WTC11 (cell line): Measurements from ENCODE around the gene ZNF710. TPM values are rescaled to one million over a fixed set of nuclear protein-coding genes. Genes with fewer than 3 reads are reported as not detected.

ENCODE experiments used
- ATAC-seq: fragments of 200-7000 bp; cut with Tn5 transposase; 2 replicates; pipeline ENCODE4 v1.10.0; 2021; ENCODE audit warnings: mild to moderate bottlenecking, moderate library complexity
- CTCF ChIA-PET: fragments of 300-600 bp; sonication (Branson Sonifier 250); formaldehyde crosslinking; loops from one replicate; lab custom pipeline; 2021; ENCODE audit warnings: antibody characterized with exemption; lab: Charles Lee
- POLR2A ChIA-PET: fragments of 350-600 bp; sonication (Branson Sonifier 250); formaldehyde crosslinking; loops from one replicate; lab custom pipeline; 2021; ENCODE audit warnings: antibody characterized with exemption; lab: Charles Lee
- DNase-seq: peaks from one replicate; pipeline ENCODE4 v3.0.0; 2021; ENCODE audit warnings: low spot score
- H3K27ac Mint-ChIP-seq: 2 replicates; pipeline ENCODE4 v1.8.0; 2021; ENCODE audit warnings: mixed read lengths
- H3K27me3 Mint-ChIP-seq: 2 replicates; pipeline ENCODE4 v1.8.0; 2021; ENCODE audit warnings: low read depth, mild to moderate bottlenecking, moderate library complexity, mixed read lengths
- H3K36me3 Mint-ChIP-seq: 2 replicates; pipeline ENCODE4 v1.8.0; 2021; ENCODE audit warnings: mixed read lengths
- H3K4me1 Mint-ChIP-seq: 2 replicates; pipeline ENCODE4 v1.8.0; 2022; ENCODE audit warnings: mixed read lengths
- H3K4me3 Mint-ChIP-seq: 2 replicates; pipeline ENCODE4 v1.8.0; 2021; ENCODE audit warnings: mild to moderate bottlenecking, moderate library complexity, mixed read lengths
- H3K9me3 Mint-ChIP-seq: 2 replicates; pipeline ENCODE4 v1.8.0; 2021; ENCODE audit warnings: mixed read lengths
- ARID4B ChIP-seq: sonication (generic); formaldehyde crosslinking; IDR thresholded peaks from 2 replicates; pipeline ENCODE4 v1.8.0; 2023; ENCODE audit warnings: missing genetic modification reagents, mild to moderate bottlenecking, borderline replicate concordance
- ATF6 ChIP-seq: sonication (generic); formaldehyde crosslinking; IDR thresholded peaks from 2 replicates; pipeline ENCODE4 v1.8.1; 2023; ENCODE audit warnings: mild to moderate bottlenecking, missing genetic modification reagents
- CBFB ChIP-seq: sonication (generic); formaldehyde crosslinking; IDR thresholded peaks from 2 replicates; pipeline ENCODE4 v1.8.1; 2022; ENCODE audit warnings: mild to moderate bottlenecking, low read depth, missing genetic modification reagents
- ESRRA ChIP-seq: sonication (generic); formaldehyde crosslinking; IDR thresholded peaks from 2 replicates; pipeline ENCODE4 v1.8.1; 2022; ENCODE audit warnings: mild to moderate bottlenecking, missing genetic modification reagents, borderline replicate concordance
- ETV6 ChIP-seq: sonication (generic); formaldehyde crosslinking; IDR thresholded peaks from 2 replicates; pipeline ENCODE4 v1.8.1; 2022; ENCODE audit warnings: mild to moderate bottlenecking, missing genetic modification reagents
- GTF2I ChIP-seq: fragments of 250-450 bp; sonication (Bioruptor Pico); conservative IDR thresholded peaks from 2 replicates; pipeline ENCODE4 v1.4.0; 2021; ENCODE audit warnings: mild to moderate bottlenecking
- HMGA2 ChIP-seq: fragments of 250-450 bp; sonication (Bioruptor Pico); IDR thresholded peaks from 2 replicates; pipeline ENCODE4 v1.4.0; 2021; ENCODE audit warnings: mild to moderate bottlenecking, moderate library complexity
- NFATC4 ChIP-seq: fragments of 250-450 bp; sonication (Bioruptor Pico); IDR thresholded peaks from 2 replicates; pipeline ENCODE4 v1.9.0; 2021; ENCODE audit warnings: mild to moderate bottlenecking
- PREB ChIP-seq: sonication (generic); formaldehyde crosslinking; IDR thresholded peaks from 2 replicates; pipeline ENCODE4 v1.8.1; 2022; ENCODE audit warnings: mild to moderate bottlenecking, missing genetic modification reagents, moderate library complexity, borderline replicate concordance
- RELA ChIP-seq: sonication (generic); formaldehyde crosslinking; IDR thresholded peaks from 2 replicates; pipeline ENCODE4 v1.8.1; 2022; ENCODE audit warnings: missing genetic modification reagents, mild to moderate bottlenecking, borderline replicate concordance
- TEAD1 ChIP-seq: sonication (generic); formaldehyde crosslinking; IDR thresholded peaks from 2 replicates; pipeline ENCODE4 v1.8.0; 2022; ENCODE audit warnings: mild to moderate bottlenecking, missing genetic modification reagents
- TP53 ChIP-seq: sonication (generic); formaldehyde crosslinking; IDR thresholded peaks from 2 replicates; pipeline ENCODE4 v1.8.1; 2023; ENCODE audit warnings: mild to moderate bottlenecking, missing genetic modification reagents
- ZNF138 ChIP-seq: sonication (generic); formaldehyde crosslinking; conservative IDR thresholded peaks from 2 replicates; pipeline ENCODE4 v1.8.1; 2022; ENCODE audit warnings: mild to moderate bottlenecking, moderate library complexity, missing genetic modification reagents
- ZNF416 ChIP-seq: fragments of 250-450 bp; sonication (Bioruptor Pico); IDR thresholded peaks from 2 replicates; pipeline ENCODE4 v1.9.0; 2021; ENCODE audit warnings: mild to moderate bottlenecking, inconsistent platforms
- total RNA-seq: library from RNA; stranded (reverse); gene quantifications from 3 replicates; pipeline ENCODE4 v1.2.3, GENCODE V29; 2021
- TF ChIP-seq, protein P1 (sequence below): sonication (generic); formaldehyde crosslinking; IDR thresholded peaks from 2 replicates; pipeline ENCODE4 v1.8.0; 2022; ENCODE audit warnings: mild to moderate bottlenecking, missing genetic modification reagents
- TF ChIP-seq, protein P2 (sequence below): fragments of 200-600 bp; IDR thresholded peaks from 2 replicates; pipeline ENCODE4 v1.8.0; 2022; ENCODE audit warnings: antibody characterized with exemption
- TF ChIP-seq, protein P3 (sequence below): sonication (generic); formaldehyde crosslinking; IDR thresholded peaks from 2 replicates; pipeline ENCODE4 v1.8.1; 2022; ENCODE audit warnings: mild to moderate bottlenecking, moderate library complexity, missing genetic modification reagents
- TF ChIP-seq, protein P4 (sequence below): sonication (generic); formaldehyde crosslinking; IDR thresholded peaks from 2 replicates; pipeline ENCODE4 v1.8.1; 2023; ENCODE audit warnings: mild to moderate bottlenecking, missing genetic modification reagents, moderate library complexity

Gene ZNF710
- total RNA-seq, 1 experiment from 2014 or later: 25.9 TPM

DNA sequence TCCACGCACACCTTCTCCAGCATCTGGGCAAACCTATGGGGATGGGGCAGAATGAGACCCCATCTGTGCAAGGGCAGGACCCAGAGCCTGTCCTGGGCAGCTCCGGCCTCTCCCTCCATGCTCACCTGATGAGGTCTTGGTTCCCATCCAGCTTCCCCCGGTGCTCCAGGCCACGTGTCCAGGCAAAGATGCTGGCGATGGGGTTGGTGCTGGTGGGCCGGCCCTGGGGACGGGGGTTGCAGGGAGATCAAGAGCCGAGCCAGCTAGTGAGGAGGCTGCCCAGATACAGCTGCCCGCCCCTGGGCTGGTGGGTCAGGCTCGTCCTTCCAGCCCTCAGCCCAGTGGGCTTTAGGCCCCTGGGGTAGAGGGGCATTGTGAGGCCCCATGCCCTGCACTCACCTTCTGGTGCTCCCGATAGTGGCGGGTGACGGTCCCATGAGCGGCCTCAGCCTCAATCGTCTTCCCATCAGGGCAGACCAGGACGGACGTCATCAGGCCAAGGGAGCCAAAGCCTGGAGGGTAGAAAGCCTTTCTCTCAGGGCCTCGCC is 83.8 kb downstream of the ZNF710 start:
- CTCF ChIA-PET: interaction anchor here (1.0 to 4.8 kb wide), 3 partner anchors 37 to 187 kb away, joined by 3 to 36 read pairs (median 15); no protein-coding TSS in a partner anchor
- no peak for ATAC-seq
- H3K27ac Mint-ChIP-seq: no peak overlapping the region
- H3K4me1 Mint-ChIP-seq: peaks cover 5% of the 10 kb centered on the region; the same call in 1 of the 2 replicates
- no peak overlapping the region for H3K4me3 Mint-ChIP-seq
- H3K27me3 Mint-ChIP-seq: no peaks in the 10 kb centered on the region
- DNase-seq: no peak
- H3K36me3 Mint-ChIP-seq: peaks cover 19% of the 10 kb centered on the region
- POLR2A ChIA-PET: interaction anchor here (1.5 kb wide), 1 partner anchor 17 kb away, joined by 3 read pairs; the partner anchor contains the start of gene IDH2
- H3K9me3 Mint-ChIP-seq: no peaks in the 10 kb centered on the region
- TF ChIP-seq RELA (CRISPR knock-in tag) (no peak), GTF2I (CRISPR knock-in tag) (no peak), ZNF416 (no peak), ETV6 (CRISPR knock-in tag) (no peak), ESRRA (CRISPR knock-in tag) (no peak), ZNF138 (CRISPR knock-in tag) (no peak), CBFB (CRISPR knock-in tag) (no peak), HMGA2 (CRISPR knock-in tag) (no peak), NFATC4 (CRISPR knock-in tag) (no peak), ATF6 (no peak), TEAD1 (CRISPR knock-in tag) (no peak), ARID4B (CRISPR knock-in tag) (no peak), TP53 (no peak), PREB (no peak)
- TF ChIP-seq, protein P1, sequence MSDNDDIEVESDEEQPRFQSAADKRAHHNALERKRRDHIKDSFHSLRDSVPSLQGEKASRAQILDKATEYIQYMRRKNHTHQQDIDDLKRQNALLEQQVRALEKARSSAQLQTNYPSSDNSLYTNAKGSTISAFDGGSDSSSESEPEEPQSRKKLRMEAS: no peak
- TF ChIP-seq, protein P2, sequence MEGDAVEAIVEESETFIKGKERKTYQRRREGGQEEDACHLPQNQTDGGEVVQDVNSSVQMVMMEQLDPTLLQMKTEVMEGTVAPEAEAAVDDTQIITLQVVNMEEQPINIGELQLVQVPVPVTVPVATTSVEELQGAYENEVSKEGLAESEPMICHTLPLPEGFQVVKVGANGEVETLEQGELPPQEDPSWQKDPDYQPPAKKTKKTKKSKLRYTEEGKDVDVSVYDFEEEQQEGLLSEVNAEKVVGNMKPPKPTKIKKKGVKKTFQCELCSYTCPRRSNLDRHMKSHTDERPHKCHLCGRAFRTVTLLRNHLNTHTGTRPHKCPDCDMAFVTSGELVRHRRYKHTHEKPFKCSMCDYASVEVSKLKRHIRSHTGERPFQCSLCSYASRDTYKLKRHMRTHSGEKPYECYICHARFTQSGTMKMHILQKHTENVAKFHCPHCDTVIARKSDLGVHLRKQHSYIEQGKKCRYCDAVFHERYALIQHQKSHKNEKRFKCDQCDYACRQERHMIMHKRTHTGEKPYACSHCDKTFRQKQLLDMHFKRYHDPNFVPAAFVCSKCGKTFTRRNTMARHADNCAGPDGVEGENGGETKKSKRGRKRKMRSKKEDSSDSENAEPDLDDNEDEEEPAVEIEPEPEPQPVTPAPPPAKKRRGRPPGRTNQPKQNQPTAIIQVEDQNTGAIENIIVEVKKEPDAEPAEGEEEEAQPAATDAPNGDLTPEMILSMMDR: no peak
- TF ChIP-seq, protein P3, sequence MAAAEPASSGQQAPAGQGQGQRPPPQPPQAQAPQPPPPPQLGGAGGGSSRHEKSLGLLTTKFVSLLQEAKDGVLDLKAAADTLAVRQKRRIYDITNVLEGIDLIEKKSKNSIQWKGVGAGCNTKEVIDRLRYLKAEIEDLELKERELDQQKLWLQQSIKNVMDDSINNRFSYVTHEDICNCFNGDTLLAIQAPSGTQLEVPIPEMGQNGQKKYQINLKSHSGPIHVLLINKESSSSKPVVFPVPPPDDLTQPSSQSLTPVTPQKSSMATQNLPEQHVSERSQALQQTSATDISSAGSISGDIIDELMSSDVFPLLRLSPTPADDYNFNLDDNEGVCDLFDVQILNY (CRISPR knock-in tag): no peak
- TF ChIP-seq, protein P4, sequence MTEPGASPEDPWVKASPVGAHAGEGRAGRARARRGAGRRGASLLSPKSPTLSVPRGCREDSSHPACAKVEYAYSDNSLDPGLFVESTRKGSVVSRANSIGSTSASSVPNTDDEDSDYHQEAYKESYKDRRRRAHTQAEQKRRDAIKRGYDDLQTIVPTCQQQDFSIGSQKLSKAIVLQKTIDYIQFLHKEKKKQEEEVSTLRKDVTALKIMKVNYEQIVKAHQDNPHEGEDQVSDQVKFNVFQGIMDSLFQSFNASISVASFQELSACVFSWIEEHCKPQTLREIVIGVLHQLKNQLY (CRISPR knock-in tag): no peak
